ENCODE data around the gene ADGRB2.

ADGRB2 gene

GRCh38 chr1:31763671-31764311 is 349 bp downstream of the ADGRB2 start:
- no peak for FAIRE-seq

DNA sequence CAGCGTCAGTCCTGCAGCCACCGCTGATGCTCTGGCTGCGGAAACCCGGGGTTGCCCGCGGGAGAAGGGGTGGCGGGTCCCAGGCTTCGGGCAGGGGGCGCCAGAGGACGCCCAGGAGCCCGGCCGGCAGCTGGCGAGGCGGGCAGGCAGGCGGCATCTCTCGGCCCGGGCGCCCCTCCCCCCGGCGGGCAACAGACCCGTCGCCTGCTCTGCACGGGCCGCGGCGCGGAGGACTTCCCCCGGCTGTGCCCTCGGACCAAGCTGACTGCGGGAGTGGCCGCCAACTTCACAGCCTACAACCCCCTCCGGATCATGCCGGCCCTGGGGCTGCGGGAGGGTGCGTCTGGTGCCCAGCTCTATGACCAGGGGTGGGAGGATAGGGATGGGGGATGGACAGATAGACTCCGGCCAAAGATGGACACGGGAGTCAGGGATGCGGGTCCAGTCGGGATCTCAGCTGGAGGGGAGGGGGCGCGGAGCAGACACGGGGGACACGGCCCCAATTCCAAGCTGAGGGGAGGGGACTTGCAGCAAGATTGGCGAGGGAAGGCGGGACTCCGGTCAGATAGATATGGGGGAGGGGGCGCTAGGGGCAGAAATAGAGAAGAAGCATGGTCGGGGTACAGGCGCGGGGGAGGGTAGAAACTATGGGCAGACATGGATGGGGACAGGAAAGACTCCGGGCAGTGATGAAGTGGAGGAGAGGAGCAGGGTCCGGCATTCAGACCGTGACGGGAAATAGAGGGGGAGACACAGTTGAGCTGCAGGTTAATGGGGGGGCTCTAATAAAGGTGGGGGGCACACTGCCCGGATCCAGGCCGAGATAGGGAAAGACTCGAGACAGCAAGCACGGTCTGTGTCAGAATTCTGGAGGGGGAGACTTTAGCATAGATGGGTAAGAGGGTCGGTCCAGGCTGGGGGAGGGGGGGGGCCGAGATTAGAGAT is 1.1 kb downstream of the ADGRB2 start:
- no peak for FAIRE-seq

GRCh38 chr1:31762323-31762722 is 1.8 kb downstream of the ADGRB2 start:
- FAIRE-seq, result no peak

GRCh38 chr1:31761883-31762282 is 2.3 kb downstream of the ADGRB2 start:
- no peak for FAIRE-seq

GRCh38 chr1:31760471-31761470 is 3.4 kb downstream of the ADGRB2 start:
- FAIRE-seq, result peak; percentile 36

GRCh38 chr1:31759298-31760023 is 4.7 kb downstream of the ADGRB2 start:
- FAIRE-seq, result no peak

DNA sequence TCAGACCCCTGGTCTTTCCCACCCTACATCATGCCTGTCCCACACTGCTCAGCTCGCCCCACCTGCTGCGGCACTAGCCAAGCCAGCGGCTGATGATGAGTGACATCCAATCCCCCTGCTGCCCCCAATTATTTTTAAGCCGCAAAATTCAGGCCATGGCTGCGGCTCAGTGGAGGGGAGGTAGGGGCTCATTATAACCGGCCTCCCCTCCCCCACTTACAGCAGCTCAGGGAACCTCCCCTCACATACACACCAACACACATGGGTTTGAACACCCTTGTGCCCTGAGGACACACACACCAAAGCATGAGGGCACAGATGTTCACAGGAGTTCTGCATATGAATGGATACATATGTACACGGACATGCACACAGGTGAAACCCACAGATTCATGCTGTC is 5.3 kb downstream of the ADGRB2 start:
- no peak for FAIRE-seq

DNA sequence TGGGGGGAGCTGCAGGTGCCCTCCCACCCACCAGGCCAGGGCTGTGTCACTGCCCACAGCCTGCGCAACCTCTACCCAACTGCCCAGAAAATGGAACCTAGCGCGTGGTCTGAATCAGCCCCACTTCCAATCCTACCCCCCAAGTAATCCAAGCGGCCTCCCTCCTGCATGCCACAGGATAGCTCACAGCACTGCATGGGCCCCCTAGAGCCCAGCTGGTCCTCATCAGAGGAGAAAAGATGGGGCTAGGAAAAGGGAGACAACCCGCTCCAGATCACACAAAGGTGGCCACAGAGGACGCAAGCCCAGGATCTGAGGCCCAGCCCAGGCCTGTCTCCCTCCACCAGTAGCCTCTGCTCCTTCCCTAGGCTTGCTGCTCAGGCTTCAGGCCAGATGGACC is 6.2 kb downstream of the ADGRB2 start:
- no peak for FAIRE-seq

GRCh38 chr1:31757204-31757679 is 6.9 kb downstream of the ADGRB2 start:
- FAIRE-seq, result peak; percentile 63

DNA sequence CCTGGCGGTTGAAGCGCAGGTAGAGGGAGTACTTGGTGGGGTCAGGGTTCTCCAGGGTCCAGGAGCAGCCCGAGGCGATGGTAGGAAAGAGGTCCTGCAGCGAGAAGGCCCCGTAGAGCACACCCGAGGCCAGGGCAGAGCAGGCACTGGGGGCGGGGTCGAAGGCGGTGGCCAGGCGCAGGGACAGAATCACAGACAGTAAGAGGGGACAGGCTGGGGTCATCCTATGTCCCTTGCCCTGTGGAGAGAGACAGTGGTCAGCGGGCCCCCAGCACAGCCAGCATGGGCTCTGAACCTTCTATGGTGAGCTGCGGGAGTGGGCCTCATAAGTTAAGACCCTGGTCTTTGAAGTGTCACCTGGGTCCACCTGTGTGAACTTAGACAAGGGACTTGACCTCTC is 7.6 kb downstream of the ADGRB2 start:
- no peak for FAIRE-seq

- no peak for FAIRE-seq
Measured at GRCh38 chr1:31755850-31756492, 8.2 kb downstream of the ADGRB2 start.

GRCh38 chr1:31755197-31755611 is 8.9 kb downstream of the ADGRB2 start:
- FAIRE-seq, result no peak

DNA sequence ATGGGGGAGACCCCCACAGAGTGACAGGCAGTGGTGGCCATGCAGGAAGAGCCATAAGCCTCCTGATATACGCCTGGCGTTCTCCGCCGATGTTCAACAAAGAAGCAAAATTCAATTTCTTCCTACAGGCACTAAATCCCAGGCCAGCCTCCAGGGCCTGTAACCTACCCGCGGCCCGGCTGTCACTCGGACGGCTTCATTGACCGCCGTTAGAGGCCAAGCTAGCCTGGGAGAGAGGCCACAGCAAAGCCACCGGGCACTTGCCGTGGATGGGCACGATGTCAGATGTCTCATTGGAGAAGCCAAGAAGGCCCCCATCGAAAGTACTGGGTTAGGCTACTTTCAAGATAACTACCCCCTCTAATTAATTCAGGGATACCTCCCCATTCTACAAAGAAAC is 9.7 kb downstream of the ADGRB2 start:
- no peak for FAIRE-seq

GRCh38 chr1:31753707-31754349 is 10.3 kb downstream of the ADGRB2 start:
- no peak for FAIRE-seq

DNA sequence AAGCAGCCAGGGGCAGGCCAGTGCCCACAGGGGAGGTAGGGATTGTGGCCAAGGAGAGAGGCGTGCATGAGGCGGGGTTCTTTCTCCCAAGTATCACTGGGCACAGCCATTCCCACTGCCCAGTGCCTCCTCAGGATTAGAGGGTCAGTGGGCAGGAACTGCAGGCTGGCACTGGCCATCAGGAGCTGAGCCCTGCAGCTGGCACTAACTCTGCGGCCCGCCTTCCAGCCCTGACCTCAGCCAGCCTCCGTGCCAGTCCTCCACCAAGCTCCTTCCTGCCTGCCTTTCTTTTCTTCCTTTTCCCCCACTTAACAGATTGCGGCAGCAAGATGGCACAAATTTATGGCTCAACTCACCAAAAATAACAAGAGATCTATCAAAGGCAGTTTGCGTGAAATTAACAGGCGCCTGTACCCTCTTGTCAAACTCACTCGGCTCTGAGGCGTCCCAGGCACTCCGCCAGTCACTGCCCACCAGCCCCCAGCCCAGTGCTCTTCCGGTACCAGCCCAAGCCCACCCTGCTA is 11.1 kb downstream of the ADGRB2 start:
- no peak for FAIRE-seq

DNA sequence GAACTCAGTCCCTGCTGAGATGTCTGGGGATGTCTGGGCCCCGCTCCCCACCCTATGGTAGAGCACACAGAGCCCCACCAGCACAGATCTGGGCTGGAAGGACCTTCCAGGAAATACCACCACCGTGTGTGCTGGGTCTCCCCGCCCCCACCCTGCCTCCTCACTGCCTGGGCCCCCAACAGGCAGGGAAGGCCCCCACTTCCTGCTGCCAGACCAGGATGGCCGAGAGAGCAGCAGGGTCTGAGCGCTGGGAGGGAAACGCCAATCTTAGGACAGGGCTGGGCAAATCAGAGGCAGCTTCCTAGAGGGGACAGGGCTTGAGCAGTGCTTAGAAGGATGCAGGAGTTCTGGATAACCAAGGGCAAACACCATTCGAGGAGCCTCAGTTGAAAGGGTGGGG is 11.9 kb downstream of the ADGRB2 start:
- no peak for FAIRE-seq

DNA sequence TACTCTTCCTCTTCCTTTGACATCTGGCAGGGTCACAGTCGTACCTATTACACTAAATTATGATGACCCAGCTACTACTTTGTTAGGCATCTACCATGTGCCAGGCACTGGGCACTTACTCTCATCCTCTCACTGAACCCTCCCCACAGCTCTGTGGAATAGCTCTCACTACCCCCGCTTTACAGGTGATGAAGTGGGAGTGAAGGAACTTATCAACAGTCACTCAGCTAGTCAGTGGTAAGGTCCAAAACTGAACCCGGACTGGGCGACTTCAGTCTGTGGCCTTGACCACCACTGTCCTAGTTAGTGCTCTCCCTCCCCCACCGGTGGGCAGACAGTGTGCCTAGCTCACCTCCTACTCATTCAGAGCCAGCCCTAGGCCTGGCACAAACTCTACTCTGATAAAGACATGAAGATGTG is 12.3 kb downstream of the ADGRB2 start:
- FAIRE-seq, result no peak

DNA sequence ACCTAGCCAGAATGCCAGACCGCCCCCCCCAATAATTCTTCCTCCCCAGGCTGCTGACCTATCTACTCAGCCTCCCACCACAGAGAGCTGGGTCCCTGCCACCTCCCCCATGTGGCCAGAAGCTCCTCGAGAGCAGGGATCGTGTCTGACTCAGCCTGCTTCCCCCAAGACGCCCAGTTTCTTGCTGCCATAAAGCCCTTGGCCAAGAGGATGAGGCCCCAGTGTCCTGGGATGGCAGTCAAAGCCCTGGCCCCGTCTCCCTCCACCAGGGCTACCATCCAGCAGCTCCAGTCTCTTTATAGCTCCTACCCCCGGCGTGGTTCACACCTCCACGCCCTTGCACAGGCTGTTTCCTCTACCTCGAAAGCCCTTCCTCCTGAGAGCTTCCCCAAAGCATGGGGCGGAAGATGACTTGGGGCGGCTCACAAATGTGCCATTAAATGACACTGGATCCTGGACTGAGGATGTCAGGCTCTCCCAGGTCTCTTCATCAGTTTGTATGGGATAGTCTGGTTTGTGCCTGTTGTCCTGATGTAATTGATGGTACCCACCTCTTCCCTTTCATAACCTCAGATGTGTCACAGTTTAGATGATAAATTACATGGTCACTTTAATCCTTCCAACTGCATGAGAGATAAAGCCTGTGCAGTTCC is 13.2 kb downstream of the ADGRB2 start:
- no peak for FAIRE-seq

- FAIRE-seq, result no peak
Measured at GRCh38 chr1:31749785-31750735, 14.1 kb downstream of the ADGRB2 start.
